ENCODE measurements around the gene UNC5A.

- TF ChIP-seq CTCF (IDR thresholded peaks at IDR 0.05), result no peak
- no peak for TF ChIP-seq POLR2A (IDR thresholded peaks at IDR 0.05)
Observed at GRCh38 chr5:176785184-176786145, 24.9 kb upstream of the UNC5A start.
